ENCODE data around the gene LGMN. TPM values are rescaled to one million over a fixed set of nuclear protein-coding genes. Genes with fewer than 3 reads are reported as not detected.

Gene LGMN
- total RNA-seq, 4 donors from 2014 or later, result 64.2 to 110 (median 71.5) TPM

DNA sequence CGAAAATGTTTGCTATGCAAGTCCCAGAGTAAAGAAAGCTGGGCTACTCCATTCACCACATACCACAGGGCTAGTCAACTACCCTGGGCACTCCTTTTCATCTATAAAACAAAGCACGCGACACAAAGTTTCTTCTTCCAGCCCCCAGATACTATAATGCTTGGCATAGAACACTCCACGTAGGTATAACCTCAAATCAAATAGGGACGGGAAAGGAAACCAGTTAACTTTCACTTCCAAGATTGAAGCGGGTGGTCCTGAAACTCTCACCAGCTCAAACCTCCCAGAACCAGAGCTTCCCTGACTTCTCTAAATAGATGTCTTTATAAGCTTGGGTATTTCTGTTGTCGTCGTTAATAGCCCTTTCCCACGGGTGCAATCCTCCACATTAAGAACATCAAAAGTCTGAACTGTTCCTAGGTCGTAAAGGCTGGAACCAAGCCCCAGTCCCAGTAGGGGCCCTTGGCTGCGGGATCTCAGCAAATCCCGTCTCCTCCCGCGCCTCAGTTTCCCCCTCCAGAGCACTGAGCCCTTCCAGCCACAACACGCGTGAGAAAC lies 647 bp downstream of the LGMN start:
- intact Hi-C loops (cut with DNase I), result no loop called here
- TF ChIP-seq EP300 (IDR thresholded peaks at IDR 0.05) (no peak), POLR2A (IDR thresholded peaks at IDR 0.05; ENCODE audit: low read depth) (no peak), POLR2AphosphoS5 (IDR thresholded peaks at IDR 0.05) (no peak)
- TF ChIP-seq, protein P1, sequence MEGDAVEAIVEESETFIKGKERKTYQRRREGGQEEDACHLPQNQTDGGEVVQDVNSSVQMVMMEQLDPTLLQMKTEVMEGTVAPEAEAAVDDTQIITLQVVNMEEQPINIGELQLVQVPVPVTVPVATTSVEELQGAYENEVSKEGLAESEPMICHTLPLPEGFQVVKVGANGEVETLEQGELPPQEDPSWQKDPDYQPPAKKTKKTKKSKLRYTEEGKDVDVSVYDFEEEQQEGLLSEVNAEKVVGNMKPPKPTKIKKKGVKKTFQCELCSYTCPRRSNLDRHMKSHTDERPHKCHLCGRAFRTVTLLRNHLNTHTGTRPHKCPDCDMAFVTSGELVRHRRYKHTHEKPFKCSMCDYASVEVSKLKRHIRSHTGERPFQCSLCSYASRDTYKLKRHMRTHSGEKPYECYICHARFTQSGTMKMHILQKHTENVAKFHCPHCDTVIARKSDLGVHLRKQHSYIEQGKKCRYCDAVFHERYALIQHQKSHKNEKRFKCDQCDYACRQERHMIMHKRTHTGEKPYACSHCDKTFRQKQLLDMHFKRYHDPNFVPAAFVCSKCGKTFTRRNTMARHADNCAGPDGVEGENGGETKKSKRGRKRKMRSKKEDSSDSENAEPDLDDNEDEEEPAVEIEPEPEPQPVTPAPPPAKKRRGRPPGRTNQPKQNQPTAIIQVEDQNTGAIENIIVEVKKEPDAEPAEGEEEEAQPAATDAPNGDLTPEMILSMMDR (IDR thresholded peaks at IDR 0.05), result no peak
- no peaks in the 10 kb centered on the region for H3K27me3 ChIP-seq
- peak overlapping the region; percentile 62 to 85 (median 70) for H3K4me3 ChIP-seq
- peak overlapping the region; percentile 77 to 87 (median 84) for H3K27ac ChIP-seq (replicated peaks in 1 of 4)
- H3K9me3 ChIP-seq, result no peaks in the 10 kb centered on the region
- 7% methylated on average over 16 of the region's 16 CpGs for WGBS
- peaks cover 6 to 22% (median 19%) of the 10 kb centered on the region in 4 donors for H3K4me1 ChIP-seq
- peaks cover 0 to 5% (median 0%) of the 10 kb centered on the region in 4 donors for H3K36me3 ChIP-seq
- no peak for DNase-seq (ENCODE audit: extremely low spot score)

DNA sequence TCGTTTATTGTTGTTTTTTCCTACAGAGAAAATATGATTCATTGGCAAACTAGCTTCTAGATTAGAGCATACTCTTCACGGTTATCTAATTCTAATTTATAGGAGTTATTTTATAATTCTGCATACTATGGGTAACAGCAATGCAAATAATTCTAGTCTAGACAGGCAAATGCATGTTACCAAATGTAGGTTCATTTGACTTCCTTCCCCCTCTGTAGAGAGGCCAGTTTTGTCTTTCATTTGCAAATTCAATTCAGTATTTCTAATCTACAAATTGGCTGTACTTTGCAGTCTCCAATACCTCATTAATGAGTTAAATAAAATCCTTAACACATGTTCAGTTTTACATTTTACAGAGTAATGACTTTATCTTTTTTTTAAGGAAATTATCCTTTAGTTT lies 4.2 kb downstream of the LGMN start:
- no peak for DNase-seq (ENCODE audit: extremely low spot score)
- TF ChIP-seq, protein P1 (IDR thresholded peaks at IDR 0.05), result no peak
- TF ChIP-seq POLR2AphosphoS5 (IDR thresholded peaks at IDR 0.05) (no peak), POLR2A (IDR thresholded peaks at IDR 0.05; ENCODE audit: low read depth) (no peak), EP300 (IDR thresholded peaks at IDR 0.05) (no peak)
- Histone ChIP-seq H3K27me3 (no peaks in the 10 kb centered on the region), H3K4me1 (peaks cover 6 to 22% (median 19%) of the 10 kb centered on the region in 4 donors), H3K36me3 (peaks cover 0 to 30% (median 22%) of the 10 kb centered on the region in 4 donors), H3K9me3 (no peaks in the 10 kb centered on the region), H3K27ac (replicated peaks in 1 of 4) (no peak overlapping the region), H3K4me3 (no peak overlapping the region)
- 72% methylated on average over 2 of the region's 2 CpGs for WGBS
- intact Hi-C loops (cut with DNase I), result no loop called here

DNA sequence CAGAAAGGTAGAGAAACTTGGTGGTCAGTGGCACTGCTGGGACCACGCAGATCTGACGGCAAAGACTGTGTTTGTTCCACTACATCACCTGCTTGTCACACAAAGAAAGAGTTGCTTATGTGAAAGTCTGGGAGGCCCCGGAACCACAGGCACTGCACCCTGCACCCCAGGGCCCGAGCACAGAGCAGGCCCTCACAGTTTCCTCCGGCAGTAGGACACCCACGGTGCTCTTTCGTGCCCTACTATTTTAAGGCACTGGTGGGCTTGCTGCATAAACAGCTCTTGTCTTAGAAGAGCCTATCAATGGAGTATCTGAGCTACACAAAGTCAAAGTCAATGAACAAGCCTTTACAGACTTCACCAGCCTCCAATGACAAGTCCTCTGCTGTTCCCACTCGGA lies 8.0 kb downstream of the LGMN start:
- 95% methylated on average over 6 of the region's 8 CpGs for WGBS
- intact Hi-C loops (cut with DNase I), result no loop called here
- no peaks in the 10 kb centered on the region for H3K9me3 ChIP-seq
- DNase-seq (ENCODE audit: extremely low spot score), result no peak
- no peaks in the 10 kb centered on the region for H3K4me1 ChIP-seq
- no peaks in the 10 kb centered on the region for H3K27me3 ChIP-seq
- TF ChIP-seq, protein P1 (IDR thresholded peaks at IDR 0.05), result no peak
- TF ChIP-seq EP300 (IDR thresholded peaks at IDR 0.05) (no peak), POLR2AphosphoS5 (IDR thresholded peaks at IDR 0.05) (no peak)
- no peak overlapping the region for H3K4me3 ChIP-seq
- no peak overlapping the region for H3K27ac ChIP-seq (replicated peaks in 1 of 4)
- peaks cover 0 to 30% (median 24%) of the 10 kb centered on the region in 4 donors for H3K36me3 ChIP-seq

DNA sequence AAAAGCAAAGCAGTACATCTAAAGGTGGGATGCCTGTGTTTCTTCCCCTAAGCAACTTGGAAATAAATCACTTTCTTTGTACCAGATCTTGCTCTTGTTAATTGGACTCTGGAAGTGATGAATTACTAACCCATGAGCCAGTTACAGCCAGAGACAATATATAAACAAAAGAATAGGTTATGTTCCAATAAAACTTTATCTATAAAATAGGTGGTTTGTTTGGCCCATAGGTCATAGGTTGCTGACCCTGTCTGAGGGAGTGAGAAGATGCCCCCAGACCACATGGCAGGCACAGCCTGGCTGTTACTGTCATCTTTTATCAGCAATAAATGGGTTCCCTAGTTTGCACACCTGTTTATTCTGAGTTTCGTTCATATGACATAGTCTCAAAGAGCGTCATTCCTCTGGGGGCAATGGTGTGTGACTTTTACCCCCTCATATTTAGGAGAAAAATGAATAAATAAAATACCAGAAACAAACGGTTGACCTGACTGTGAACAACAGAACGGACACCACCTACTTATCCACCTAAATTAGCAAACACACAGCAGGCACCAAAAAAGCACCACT lies 10.7 kb downstream of the LGMN start:
- Histone ChIP-seq H3K4me1 (no peaks in the 10 kb centered on the region), H3K27me3 (no peaks in the 10 kb centered on the region), H3K36me3 (peaks cover under 1 to 29% (median 22%) of the 10 kb centered on the region in 4 donors), H3K4me3 (no peak overlapping the region), H3K9me3 (no peaks in the 10 kb centered on the region), H3K27ac (replicated peaks in 1 of 4) (no peak overlapping the region)
- no peak for TF ChIP-seq POLR2A (IDR thresholded peaks at IDR 0.05; ENCODE audit: low read depth)
- no peak for TF ChIP-seq EP300 (IDR thresholded peaks at IDR 0.05)
- TF ChIP-seq POLR2AphosphoS5 (IDR thresholded peaks at IDR 0.05), result no peak
- TF ChIP-seq, protein P1 (IDR thresholded peaks at IDR 0.05), result no peak
- intact Hi-C loops (cut with DNase I), result no loop called here
- 87% methylated on average over 4 of the region's 4 CpGs for WGBS
- DNase-seq (ENCODE audit: extremely low spot score), result no peak

All from esophagus muscularis mucosa (tissue), 4 donors.